Central memory CD4-positive, alpha-beta T cell (primary cell): ENCODE measurements around the gene OR9A2.
"Not testable (repeated sequence)": the region's sequence is repeated elsewhere in the genome, so short reads cannot be mapped to it uniquely, and the experiment has no call there.

ENCODE experiments used
- DNase-seq: peaks from one replicate; pipeline ENCODE4 v3.0.0; 2022

OR9A2 gene

DNA sequence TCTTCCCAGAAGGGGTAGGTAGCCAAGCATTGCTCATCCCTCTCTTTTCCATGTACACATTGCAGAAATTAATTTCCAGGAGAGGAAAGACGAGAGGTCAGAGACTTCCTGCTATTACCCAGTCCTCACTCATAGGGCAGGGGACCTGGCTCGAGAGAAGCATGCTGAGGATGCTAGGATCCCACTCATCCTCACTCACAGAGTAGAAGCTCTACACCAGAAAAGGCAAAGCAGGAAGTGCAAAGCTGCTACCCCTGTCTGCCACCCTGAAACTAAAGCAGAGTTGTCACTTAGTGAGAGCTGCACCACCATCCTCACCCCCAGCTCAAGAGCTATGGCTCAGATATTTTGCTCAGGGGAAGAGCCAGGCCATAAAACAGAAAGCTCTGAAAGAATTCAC, 9.9 kb downstream of the OR9A2 start:
- DNase-seq, result no peak

DNA sequence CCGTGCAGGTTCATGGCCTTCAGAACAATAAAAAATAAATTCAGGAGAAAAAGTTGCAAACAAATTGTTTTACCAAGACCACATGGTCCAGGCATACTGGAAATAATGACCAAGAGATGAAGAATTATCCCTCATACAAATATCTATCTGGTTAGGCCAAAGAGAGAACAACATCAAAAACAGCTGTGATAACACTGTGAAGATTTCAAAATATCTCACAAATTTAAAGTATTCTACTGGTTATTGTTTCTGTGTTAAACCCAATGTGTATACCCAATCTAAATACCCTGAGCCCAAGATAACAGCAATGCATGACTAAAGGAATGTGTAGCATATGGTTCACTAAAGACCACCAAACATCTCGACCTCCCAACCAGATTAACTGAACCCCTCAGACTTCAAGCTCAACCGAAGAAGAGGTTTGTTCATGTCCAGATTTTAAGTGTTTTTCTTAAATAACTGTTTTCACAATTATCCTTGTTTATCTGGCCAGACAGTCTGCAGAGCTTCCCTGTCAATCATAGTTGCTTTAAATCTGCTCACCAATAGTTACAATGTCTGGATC, 10.9 kb downstream of the OR9A2 start:
- DNase-seq, result no peak

DNA sequence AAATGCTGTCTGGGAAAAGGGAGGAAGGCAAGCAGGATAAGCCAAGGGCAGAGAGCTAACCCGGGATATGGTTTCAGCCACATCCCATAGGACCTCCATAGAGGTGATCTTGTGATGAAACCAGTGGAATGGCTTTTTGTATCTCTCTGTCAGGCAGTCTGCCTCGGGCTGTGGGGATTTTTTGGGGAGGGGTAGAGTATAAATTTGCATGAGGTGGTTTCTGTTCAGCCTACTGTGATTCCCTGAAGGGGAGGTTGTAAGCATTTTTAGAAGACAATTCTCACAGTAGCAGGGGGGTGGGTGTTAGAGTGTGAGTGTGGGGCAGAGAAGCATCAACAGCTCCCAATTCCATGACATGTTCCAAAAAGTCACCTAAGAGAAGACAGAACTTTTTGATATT, 11.8 kb downstream of the OR9A2 start:
- no peak for DNase-seq

DNA sequence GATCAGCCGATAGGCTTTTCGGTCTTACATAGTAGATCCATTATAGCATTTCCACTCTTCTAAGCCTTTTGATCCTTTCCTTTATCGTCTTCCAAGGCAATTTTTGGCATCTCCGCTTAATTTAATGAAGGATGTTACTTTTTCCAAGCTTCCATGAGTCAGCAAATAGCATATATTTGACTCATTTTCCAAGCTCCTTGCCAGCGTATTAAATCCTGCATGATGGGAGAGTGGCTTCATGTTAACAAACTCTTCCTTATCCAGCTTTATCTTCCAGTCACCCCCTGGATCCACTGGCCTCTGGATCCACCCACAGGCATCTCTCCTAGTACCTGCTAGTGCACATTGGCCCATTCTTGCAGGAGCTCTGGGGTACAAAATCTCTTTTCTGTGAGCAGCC, 13.0 kb downstream of the OR9A2 start:
- DNase-seq, result no peak

DNA sequence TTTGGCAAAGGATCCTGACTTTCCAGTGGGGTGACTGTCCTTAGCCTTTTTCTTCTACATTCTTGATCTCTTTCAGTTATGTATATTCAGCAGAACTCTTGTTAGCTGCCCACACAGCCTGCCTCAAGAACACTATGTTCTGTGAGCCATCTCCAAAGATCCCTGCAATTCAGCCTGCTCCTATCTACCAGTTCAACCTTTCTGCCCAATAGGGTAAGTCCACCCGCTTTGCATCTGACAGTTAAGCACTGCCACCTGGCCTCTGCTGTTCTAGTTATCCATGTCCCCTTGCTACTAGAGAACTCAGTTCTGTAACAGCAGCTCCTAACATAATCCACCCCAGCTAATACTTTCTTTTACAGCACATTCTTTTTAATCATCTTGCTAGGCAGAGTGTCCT, 13.5 kb downstream of the OR9A2 start:
- no peak for DNase-seq

- DNase-seq, result no peak
Measured at GRCh38 chr7:143012409-143012808, 14.5 kb downstream of the OR9A2 start.

DNA sequence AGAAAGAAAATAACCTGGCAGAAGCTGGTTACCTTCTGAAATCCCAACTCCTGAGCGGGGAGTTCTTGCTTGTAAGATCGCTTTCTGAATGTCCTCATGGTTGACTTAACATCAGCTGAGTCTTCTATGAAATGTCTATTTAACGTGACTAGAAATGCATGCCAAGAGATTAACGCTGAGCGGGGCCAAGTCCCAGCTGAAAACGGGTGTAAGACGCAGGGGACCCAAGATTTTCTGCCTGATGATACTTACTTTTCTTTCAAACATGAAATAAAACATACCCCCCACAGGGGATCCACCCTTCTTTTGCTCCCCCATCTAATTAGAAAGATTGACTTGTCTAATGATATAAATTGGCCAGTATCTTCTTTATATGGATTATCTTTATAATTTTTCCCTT, 14.9 kb downstream of the OR9A2 start:
- DNase-seq, result no peak

- peak; percentile 69 for DNase-seq
Measured at GRCh38 chr7:143008007-143008901, 18.7 kb downstream of the OR9A2 start.

GRCh38 chr7:143005632-143006260, 21.2 kb downstream of the OR9A2 start:
- no peak for DNase-seq

DNA sequence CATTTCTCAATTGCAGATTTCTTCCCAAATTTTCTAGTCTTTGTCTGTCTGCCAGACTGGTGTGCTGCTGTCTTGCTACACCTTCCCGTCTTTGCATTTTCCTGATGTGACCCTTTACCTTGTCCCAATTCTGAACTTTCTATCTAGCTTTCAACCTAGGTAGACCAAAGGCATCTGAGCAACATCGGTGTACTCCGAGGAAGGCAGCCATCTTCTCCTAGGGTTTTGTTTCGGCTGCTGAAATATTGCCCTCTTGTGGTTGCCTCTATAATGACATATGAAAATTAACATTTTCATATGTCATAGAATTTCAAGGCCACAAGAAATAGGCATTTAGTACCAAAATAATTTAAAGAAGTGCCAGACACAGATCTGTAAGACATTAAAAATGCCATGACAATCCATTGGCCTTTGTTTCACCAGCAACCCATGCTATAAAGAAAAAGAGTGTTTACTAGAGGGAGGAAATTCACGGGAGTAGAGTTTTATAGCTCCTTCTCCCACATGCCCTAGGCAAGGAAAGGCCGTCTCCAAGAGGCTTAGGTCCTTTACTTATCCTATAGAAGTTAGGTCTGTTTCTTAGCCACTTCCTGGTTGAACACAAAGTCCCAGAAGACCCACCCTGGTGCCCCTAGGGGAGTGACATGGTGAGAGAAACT, 23.4 kb downstream of the OR9A2 start:
- DNase-seq, result peak; percentile 62

- no peak for DNase-seq
Measured at GRCh38 chr7:143002898-143003297, 24.0 kb downstream of the OR9A2 start.

DNA sequence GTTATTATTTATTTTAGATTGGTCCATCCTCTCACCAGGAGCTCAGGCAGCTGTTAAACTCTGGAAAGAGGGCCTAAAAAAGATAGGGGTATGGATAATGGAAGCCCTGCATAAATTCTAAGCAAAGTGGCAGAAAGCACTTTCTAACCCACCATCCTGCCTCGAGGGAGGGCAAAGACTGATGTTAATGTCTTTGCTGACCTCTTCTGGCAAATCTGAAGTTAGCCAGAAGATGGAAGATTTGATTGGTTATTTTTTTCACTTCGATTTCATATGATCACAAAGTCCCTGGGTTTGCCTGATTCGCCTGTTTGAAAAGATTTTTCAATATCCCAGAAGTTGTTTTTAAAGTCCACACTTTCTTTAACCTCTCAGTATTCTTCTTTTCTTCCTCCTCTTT, 24.8 kb downstream of the OR9A2 start:
- no peak for DNase-seq

GRCh38 chr7:143000648-143001047, 26.3 kb downstream of the OR9A2 start:
- no peak for DNase-seq

- no peak for DNase-seq
Measured at GRCh38 chr7:142999793-143000192, 27.1 kb downstream of the OR9A2 start.

GRCh38 chr7:142998966-142999365, 28.0 kb downstream of the OR9A2 start:
- DNase-seq, result no peak

DNA sequence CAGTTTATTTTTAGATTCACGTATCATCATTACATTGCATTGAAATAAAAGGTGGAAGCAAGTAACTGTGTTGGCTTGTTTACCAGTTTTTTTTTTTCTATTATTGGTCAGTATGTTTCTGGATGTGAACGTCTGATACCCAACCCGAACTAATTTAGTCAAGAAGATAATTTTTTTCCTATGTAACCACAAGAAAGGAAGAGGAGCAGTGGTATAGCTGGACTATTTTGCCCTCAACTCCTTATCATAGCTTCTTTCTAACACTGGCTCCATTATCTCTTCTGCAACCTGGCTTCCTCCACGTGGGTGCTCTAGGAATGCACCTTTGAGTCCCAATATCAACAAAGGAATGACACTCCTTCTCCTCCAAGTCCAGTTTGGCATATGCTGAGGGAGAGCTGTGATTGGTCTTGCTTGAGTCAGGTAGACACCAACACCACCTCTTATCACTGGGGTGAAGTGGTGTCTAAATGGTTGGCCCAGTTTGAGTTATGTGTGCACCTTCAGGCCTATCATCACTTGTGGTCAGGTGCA, 29.4 kb downstream of the OR9A2 start:
- no peak for DNase-seq

GRCh38 chr7:142992427-142992826, 34.5 kb downstream of the OR9A2 start:
- DNase-seq, result no peak

DNA sequence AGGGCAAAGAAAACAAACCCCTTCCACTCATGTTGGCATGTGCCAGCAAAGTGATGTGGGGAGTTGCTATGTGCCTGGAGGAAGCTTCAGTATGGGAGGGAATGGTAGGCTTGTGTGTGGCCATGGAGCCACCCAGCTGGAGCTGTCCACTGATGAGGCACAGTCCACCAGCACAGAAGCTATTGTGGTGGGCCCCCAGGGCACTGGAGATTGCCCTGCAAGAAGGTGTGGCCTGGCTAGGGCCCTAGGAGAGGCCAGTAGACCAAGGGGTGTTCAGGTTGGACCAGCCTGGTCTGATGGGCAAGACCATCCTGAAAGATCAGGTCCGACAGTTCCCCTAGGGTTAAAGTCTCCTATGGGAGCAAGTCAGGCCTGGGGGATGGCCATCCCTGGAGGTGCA, 42.6 kb downstream of the OR9A2 start:
- no peak for DNase-seq

DNA sequence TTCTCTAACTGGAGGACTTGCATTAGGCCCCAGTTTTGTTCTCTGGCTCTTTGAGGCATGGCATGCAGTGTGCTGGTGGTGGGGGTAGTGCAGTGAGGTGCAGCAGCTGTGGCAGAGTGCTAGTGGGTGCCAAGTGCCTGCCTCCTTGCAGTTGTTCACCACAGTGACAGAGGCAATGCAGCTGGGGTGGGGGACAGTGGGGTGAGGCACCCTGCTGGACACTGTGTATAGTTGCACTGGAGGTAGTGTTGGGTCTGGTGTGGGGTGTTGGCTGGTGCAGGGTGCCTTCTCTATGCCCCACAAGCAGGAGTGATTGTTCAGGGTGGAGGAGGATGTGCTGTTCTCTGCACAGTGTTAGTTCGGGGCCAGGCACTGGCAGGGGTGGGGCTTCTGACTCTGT, 43.1 kb downstream of the OR9A2 start:
- no peak for DNase-seq

DNA sequence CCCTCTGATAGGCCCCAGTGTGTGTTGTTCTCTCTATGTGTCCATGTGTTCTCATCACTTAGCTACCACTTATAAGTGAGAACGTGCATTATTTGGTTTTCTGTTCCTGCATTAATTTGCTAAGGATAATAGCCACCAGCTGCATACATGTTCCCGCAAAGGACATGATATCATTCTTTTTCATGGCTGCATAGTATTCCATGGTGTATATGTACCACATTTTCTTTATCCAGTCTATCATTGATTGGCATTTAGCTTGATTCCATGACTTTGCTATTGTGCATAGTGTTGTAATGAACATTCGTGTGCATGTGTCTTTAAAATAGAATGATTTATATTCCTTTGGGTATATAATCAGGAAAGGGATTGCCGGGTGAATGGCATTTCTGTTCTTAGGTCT, 48.5 kb downstream of the OR9A2 start:
- not testable (repeated sequence) for DNase-seq
